Duodenal mucosa (tissue), 2 donors: ENCODE data around the gene BRINP3.
"Not testable (repeated sequence)": the region's sequence is repeated elsewhere in the genome, so short reads cannot be mapped to it uniquely, and the experiment has no call there.

Source experiments
- H3K27ac ChIP-seq: one replicate; pipeline ENCODE4 v1.7.0; 2013; ENCODE audit warnings: low read depth, low read length
- H3K27me3 ChIP-seq, 2 donors: one replicate each; pipeline ENCODE4 v1.7.0; 2013; ENCODE audit warnings: low read length in 2 of 2, control low read depth in 1 of 2; ENCODE audit not compliant: insufficient read depth in 2 of 2, control insufficient read depth in 1 of 2
- H3K36me3 ChIP-seq, 2 donors: one replicate each; pipeline ENCODE4 v1.7.0; 2013; ENCODE audit warnings: low read length in 2 of 2, control low read depth in 1 of 2; ENCODE audit not compliant: insufficient read depth in 2 of 2, control insufficient read depth in 1 of 2
- H3K4me1 ChIP-seq, 2 donors: one replicate each; pipeline ENCODE4 v1.7.0; 2013; ENCODE audit warnings: low read length in 2 of 2, control low read depth in 1 of 2; ENCODE audit not compliant: insufficient read depth in 2 of 2, control insufficient read depth in 1 of 2
- H3K4me3 ChIP-seq, 2 donors: one replicate each; pipeline ENCODE4 v1.7.0; 2013; ENCODE audit warnings: low read length in 2 of 2, low read depth in 1 of 2
- H3K9ac ChIP-seq, 2 donors: one replicate each; pipeline ENCODE4 v1.7.0; 2013; ENCODE audit warnings: low read length in 2 of 2, low read depth in 1 of 2
- H3K9me3 ChIP-seq, 2 donors: one replicate each; pipeline ENCODE4 v1.7.0; 2013; ENCODE audit warnings: low read length in 2 of 2, control low read depth in 1 of 2; ENCODE audit not compliant: control insufficient read depth in 1 of 2

BRINP3 gene

DNA sequence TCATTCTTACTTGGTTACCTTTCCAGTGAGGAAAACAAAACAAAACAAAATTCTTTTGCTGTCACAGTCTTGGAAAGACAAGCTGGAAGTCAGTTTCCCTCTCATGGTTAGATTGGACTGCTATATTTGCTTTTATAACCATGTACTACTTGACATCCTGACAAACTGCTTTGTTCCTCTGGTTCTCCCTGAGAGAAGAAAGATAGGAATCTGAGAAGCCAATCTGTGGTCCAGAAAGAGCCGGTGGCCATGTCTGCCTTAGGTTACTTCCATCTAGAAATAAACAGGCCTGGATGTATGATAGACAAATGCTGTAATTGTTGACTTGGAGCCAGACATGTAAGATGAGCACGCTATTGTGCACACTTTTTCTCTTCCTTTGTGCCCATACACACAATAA is 330.0 kb downstream of the BRINP3 start:
- Histone ChIP-seq H3K9me3 (no peaks in the 10 kb centered on the region), H3K4me3 (no peak overlapping the region), H3K4me1 (no peaks in the 10 kb centered on the region), H3K27me3 (no peaks in the 10 kb centered on the region), H3K27ac (no peak overlapping the region), H3K9ac (no peak overlapping the region), H3K36me3 (no peaks in the 10 kb centered on the region)

DNA sequence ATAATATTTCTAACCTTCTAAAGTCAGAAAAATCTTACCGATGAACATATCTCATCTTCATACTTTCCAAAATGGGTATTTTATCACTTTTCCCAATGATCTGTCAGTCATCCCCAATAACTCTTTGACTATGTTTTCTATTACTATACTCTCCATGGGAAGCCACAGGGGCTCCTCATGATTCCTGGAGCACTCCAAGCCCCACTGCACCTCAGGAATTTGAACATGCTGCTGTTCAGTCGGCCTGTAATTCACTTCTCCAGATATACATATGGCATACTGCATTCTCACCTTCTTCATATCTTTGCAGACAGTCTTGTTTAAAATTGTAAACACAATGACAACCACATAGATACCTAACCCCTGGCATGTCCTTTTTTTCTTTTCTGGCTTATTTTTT is 333.0 kb downstream of the BRINP3 start:
- Histone ChIP-seq H3K4me1 (no peaks in the 10 kb centered on the region), H3K27me3 (no peaks in the 10 kb centered on the region), H3K9me3 (no peaks in the 10 kb centered on the region), H3K4me3 (no peak overlapping the region), H3K36me3 (no peaks in the 10 kb centered on the region), H3K9ac (no peak overlapping the region), H3K27ac (no peak overlapping the region)

DNA sequence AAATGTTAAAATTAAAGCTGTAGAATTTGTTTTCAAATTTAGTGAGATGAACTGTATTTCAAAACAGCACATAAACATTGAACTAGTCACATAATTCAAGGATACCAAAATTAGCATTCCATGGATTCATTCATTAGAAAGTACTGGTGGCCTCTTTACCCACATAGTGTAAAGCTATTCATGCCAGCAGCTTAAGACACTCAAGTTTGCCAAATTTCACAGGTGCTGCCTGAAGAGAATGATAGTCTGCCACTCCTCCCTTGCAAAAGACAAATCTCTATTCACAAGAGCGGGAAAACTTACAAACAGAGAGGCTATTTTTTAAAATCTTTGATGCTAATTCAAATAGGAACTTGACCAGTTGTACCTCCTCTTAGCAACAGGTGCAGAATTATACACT is 337.0 kb downstream of the BRINP3 start:
- no peaks in the 10 kb centered on the region for H3K27me3 ChIP-seq
- no peak overlapping the region for H3K27ac ChIP-seq
- no peaks in the 10 kb centered on the region for H3K36me3 ChIP-seq
- H3K4me1 ChIP-seq = no peaks in the 10 kb centered on the region
- H3K4me3 ChIP-seq = no peak overlapping the region
- no peaks in the 10 kb centered on the region for H3K9me3 ChIP-seq
- H3K9ac ChIP-seq = no peak overlapping the region

DNA sequence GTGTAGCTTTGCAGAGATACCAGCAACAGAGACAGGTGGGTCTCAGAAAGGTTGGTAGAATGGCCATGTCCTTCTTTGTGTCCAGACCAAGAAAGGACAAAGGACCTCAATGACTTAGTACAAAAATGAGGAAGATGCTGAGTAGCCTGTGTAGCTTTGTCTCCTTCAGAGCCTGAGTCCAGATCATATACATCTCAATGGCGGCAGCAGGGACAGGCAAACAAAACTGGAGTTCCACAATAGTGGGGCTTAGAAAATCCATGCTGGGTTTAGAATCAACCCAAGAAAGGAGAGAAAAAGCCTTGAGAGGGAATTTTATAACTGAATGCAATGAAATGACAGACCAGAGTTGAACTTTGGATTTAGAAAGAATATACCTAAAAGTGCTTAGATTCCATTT is 339.0 kb downstream of the BRINP3 start:
- no peak overlapping the region for H3K27ac ChIP-seq
- H3K27me3 ChIP-seq = no peaks in the 10 kb centered on the region
- H3K4me3 ChIP-seq = no peak overlapping the region
- no peaks in the 10 kb centered on the region for H3K4me1 ChIP-seq
- H3K9ac ChIP-seq = no peak overlapping the region
- no peaks in the 10 kb centered on the region for H3K9me3 ChIP-seq
- H3K36me3 ChIP-seq = no peaks in the 10 kb centered on the region

DNA sequence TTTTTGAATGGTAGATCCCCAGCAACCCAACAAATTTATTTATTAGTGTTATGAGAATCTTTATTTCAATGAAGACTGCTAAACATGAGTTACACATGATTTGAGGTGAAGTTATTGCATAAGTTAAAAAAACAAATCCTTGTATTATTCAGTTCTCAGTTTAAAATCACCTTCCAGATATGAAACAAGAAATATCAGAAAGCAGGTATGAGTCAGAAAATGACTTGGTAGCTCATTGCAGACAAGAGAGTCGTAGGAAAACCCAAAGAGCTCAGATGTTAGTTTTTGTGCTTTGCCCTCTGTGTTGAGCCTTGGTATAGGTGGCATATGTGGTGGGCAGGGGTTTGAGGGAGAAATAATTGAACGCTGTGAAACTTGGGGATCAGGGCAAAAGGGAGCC is 339.4 kb downstream of the BRINP3 start:
- H3K9me3 ChIP-seq = no peaks in the 10 kb centered on the region

DNA sequence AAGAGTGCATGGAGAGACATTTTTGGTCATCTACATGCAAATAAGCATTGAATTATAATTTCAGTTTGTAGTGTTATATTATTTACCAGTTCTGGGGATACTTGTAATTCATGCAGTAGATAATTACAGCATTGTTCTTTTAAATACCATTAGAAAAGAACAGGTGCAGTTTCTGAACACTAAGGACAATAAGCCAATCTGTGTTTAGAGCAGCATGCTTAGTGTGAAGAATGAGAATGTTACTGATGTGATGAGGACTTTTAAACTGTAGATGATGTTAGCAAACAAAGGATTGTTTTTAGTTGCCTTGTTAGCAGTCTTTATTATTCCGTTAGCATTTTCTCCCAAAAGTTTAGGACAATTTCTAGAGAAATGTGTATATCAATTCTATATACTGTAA is 348.3 kb downstream of the BRINP3 start:
- no peak overlapping the region for H3K4me3 ChIP-seq
- H3K36me3 ChIP-seq = no peaks in the 10 kb centered on the region
- no peak overlapping the region for H3K27ac ChIP-seq
- no peaks in the 10 kb centered on the region for H3K4me1 ChIP-seq
- no peaks in the 10 kb centered on the region for H3K27me3 ChIP-seq
- no peaks in the 10 kb centered on the region for H3K9me3 ChIP-seq
- no peak overlapping the region for H3K9ac ChIP-seq

More for the DNA sequence above, 339.4 kb downstream of the BRINP3 start:
- H3K4me3 ChIP-seq = no peak overlapping the region
- H3K9ac ChIP-seq = no peak overlapping the region
- H3K27me3 ChIP-seq = no peaks in the 10 kb centered on the region
- no peaks in the 10 kb centered on the region for H3K36me3 ChIP-seq
- H3K27ac ChIP-seq = no peak overlapping the region
- H3K4me1 ChIP-seq = no peaks in the 10 kb centered on the region

DNA sequence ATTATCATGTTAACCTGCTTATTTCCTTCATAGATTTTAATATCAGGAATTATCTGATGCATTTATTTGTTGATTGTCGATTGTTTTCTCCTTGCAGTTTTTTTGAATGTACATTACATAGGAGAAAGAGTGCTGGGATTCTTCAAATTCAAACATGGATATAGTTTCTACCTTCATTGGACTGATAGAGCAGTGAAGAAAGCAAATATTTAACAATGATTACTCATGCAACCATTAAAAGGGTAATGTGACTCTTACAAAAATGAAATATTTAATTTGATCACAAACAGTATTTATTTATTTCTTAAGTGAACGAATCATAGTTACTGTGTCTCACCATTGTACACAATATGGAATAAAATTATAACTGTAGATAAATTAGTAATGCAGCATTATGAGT is 350.9 kb downstream of the BRINP3 start:
- Histone ChIP-seq H3K9me3 (no peaks in the 10 kb centered on the region), H3K27me3 (no peaks in the 10 kb centered on the region), H3K4me3 (no peak overlapping the region), H3K27ac (no peak overlapping the region), H3K4me1 (no peaks in the 10 kb centered on the region), H3K36me3 (no peaks in the 10 kb centered on the region), H3K9ac (no peak overlapping the region)

DNA sequence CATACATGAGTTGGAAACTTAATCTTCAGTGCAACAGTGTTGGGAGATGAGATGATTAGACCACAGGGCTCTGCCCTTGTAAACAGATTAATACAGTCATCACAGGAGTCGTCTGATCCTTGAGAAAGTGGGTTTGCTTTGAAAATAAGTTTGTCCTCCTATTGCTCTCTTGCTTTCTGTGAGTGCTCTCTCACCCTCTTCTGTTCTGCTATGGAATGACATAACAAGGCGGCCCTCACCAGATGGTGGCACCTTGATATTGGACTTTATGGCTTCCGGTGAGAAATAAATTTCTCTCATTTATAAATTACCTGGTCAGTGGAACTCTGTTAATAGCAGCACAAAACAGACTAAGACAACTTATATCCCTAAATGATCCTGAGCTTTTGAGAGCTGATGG is 353.6 kb downstream of the BRINP3 start:
- Histone ChIP-seq H3K4me1 (no peaks in the 10 kb centered on the region), H3K4me3 (no peak overlapping the region), H3K27me3 (no peaks in the 10 kb centered on the region)

DNA sequence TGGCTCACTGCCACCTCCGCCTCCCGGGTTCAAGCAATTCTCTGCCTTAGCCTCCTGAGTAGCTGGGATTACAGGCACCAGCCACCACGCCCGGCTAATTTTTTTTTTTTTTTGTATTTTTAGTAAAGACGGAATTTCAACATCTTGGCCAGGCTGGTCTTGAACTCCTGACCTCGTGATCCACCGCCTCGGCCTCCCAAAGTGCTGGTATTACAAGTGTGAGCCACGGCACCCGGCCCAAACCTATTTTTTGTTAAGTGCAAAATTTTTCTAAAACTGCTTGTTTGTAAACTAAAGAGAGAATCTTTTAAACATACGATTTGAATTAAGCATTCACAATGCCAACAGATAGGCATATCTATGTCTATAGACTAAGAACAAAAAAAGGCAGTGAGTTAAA is 357.1 kb downstream of the BRINP3 start:
- H3K9me3 ChIP-seq, H3K9ac ChIP-seq, H3K4me3 ChIP-seq, H3K36me3 ChIP-seq, H3K4me1 ChIP-seq, H3K27ac ChIP-seq, H3K27me3 ChIP-seq: not testable (repeated sequence)

More for the DNA sequence above, 353.6 kb downstream of the BRINP3 start:
- H3K36me3 ChIP-seq = no peaks in the 10 kb centered on the region
- H3K9me3 ChIP-seq = no peaks in the 10 kb centered on the region
- no peak overlapping the region for H3K27ac ChIP-seq
- H3K9ac ChIP-seq = no peak overlapping the region

DNA sequence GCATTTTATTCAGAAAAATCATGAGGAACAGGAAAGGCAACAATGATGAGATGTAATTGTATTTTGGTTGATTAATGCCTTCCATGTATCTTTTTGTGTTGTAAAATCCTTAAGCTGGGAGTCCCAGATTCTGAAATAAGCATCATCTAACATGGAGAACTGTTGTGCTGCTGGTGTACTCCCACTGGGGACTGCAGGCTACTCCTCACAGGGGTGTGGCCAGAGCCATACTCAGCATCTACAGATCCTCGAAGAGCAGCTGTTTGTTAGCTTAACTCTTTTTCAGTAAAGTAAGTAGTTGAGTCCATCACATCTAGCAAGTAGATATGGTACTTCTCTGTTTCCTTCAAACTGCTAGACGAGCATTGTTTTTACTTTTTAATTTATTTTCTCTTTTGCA is 358.0 kb downstream of the BRINP3 start:
- no peaks in the 10 kb centered on the region for H3K9me3 ChIP-seq
- H3K4me1 ChIP-seq = no peaks in the 10 kb centered on the region
- H3K27me3 ChIP-seq = no peaks in the 10 kb centered on the region
- H3K36me3 ChIP-seq = no peaks in the 10 kb centered on the region
- H3K9ac ChIP-seq = no peak overlapping the region
- no peak overlapping the region for H3K4me3 ChIP-seq
- no peak overlapping the region for H3K27ac ChIP-seq

DNA sequence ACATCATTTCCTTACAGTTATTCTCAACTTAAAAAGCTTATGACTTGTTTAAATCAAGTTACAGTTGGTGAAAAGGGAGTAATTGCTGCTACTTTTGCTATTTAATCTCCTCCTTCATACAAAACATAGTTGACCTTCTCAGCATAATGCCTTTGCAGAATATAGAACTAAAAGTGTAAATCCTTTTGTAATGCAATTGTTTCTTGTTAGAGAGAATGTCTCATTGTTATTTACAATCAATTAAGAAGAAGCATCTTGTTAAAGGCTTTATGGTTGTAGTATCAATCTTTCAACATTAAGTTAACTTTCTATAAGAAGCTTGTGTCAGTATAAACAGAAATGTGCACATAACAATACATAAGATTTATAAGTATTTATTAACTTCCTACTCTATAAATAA is 360.7 kb downstream of the BRINP3 start:
- Histone ChIP-seq H3K9ac (no peak overlapping the region), H3K9me3 (no peaks in the 10 kb centered on the region), H3K4me3 (no peak overlapping the region), H3K27me3 (no peaks in the 10 kb centered on the region), H3K36me3 (no peaks in the 10 kb centered on the region), H3K4me1 (no peaks in the 10 kb centered on the region), H3K27ac (no peak overlapping the region)
